Right hindlimb (tissue), 1 donor: ENCODE results near the gene PIK3C2A.

Experiments used
- DNase-seq: peaks from one replicate; pipeline ENCODE4 v3.0.0-alpha.2; 2018

PIK3C2A gene

GRCh38 chr11:17159441-17159840 is 48.3 kb downstream of the PIK3C2A start:
- DNase-seq = no peak
